OCI-LY7 (cell line): ENCODE measurements around the gene BMPER.

Experiments
- CTCF ChIP-seq: fragments of 200-600 bp; sonication (generic); conservative IDR thresholded peaks from 2 replicates; pipeline ENCODE4 v1.5.1; 2014; ENCODE audit warnings: mild to moderate bottlenecking, antibody characterized with exemption, low read length, moderate library complexity, mixed read lengths
- EZH2phosphoT487 ChIP-seq: fragments of 200-600 bp; sonication (generic); IDR thresholded peaks from 2 replicates; pipeline ENCODE4 v1.6.1; 2018; ENCODE audit warnings: low read depth, borderline replicate concordance, mild to moderate bottlenecking, mixed run types, antibody characterized with exemption, low read length, moderate library complexity, mixed read lengths

GRCh38 chr7:34054075-34054474 is 148.7 kb downstream of the BMPER start:
- TF ChIP-seq CTCF (no peak), EZH2phosphoT487 (no peak)
